T-cell (primary cell): ENCODE data around the gene ARHGAP21. TPM values are rescaled to one million over a fixed set of nuclear protein-coding genes. Genes with fewer than 3 reads are reported as not detected.
A peak's percentile ranks its signal among the peaks of the same experiment; 100 is the strongest.
"Not testable (repeated sequence)": the region's sequence is repeated elsewhere in the genome, so short reads cannot be mapped to it uniquely, and the experiment has no call there.

Experiments used
- ATAC-seq, 4 experiments: fragments of 200-7000 bp in 3 of 4; fragments of 150-1000 bp in 1 of 4; cut with Tn5 transposase; replicated peaks in 1 of 4; 1 replicate in 3 of 4; 2 replicates in 1 of 4; pipeline ENCODE4 v1.10.0; 2021; ENCODE audit warnings: moderate library complexity in 3 of 4, mild to moderate bottlenecking in 2 of 4, moderate number of reproducible peaks in 1 of 4
- CTCF ChIA-PET, 2 donors: fragments of 300-600 bp; sonication (Branson Sonifier 250); formaldehyde crosslinking; loops; one replicate each; lab custom pipeline; 2022; ENCODE audit warnings: antibody characterized with exemption in 2 of 2; lab: Charles Lee
- POLR2A ChIA-PET, 2 donors: fragments of 300-600 bp; sonication (Branson Sonifier 250); formaldehyde crosslinking; loops; one replicate each; lab custom pipeline; 2022; ENCODE audit warnings: antibody characterized with exemption in 2 of 2; lab: Charles Lee
- DNase-seq, 35 experiments: peaks; one replicate each; pipeline versions ENCODE4 v3.0.0 to v3.0.0-alpha.2; 2013 to 2023
- H3K27ac ChIP-seq: one replicate; pipeline ENCODE4 v1.5.1; 2013; ENCODE audit warnings: low read length
- H3K27me3 ChIP-seq, 2 experiments: replicated peaks in 1 of 2; 1 replicate in 1 of 2; 2 replicates in 1 of 2; pipeline versions ENCODE4 v1.6.1 to v1.7.0; 2013; ENCODE audit warnings: low read length in 1 of 2, mixed read lengths in 1 of 2; ENCODE audit not compliant: control insufficient read depth in 2 of 2, insufficient read depth in 2 of 2; ENCODE audit errors: extremely low read depth in 1 of 2
- H3K36me3 ChIP-seq, 2 donors: 1 replicate in 1 of 2; 2 replicates in 1 of 2; pipeline versions ENCODE4 v1.6.1 to v1.7.0; 2013; ENCODE audit warnings: low read length in 1 of 2; ENCODE audit not compliant: control insufficient read depth in 2 of 2, insufficient read depth in 1 of 2; ENCODE audit errors: extremely low read depth in 1 of 2
- H3K4me1 ChIP-seq, 2 experiments: 1 replicate in 1 of 2; 2 replicates in 1 of 2; pipeline versions ENCODE4 v1.6.1 to v1.7.0; 2013; ENCODE audit warnings: low read length in 2 of 2, mixed read lengths in 1 of 2; ENCODE audit not compliant: insufficient read depth in 2 of 2, control insufficient read depth in 1 of 2; ENCODE audit errors: extremely low read depth in 1 of 2
- H3K4me3 ChIP-seq, 2 donors: 1 replicate in 1 of 2; 2 replicates in 1 of 2; pipeline versions ENCODE4 v1.5.1 to v1.7.0; 2013; ENCODE audit warnings: mild to moderate bottlenecking in 2 of 2, low read length in 1 of 2, moderate library complexity in 1 of 2; ENCODE audit not compliant: control insufficient read depth in 1 of 2; ENCODE audit errors: extremely low read depth in 1 of 2
- H3K9me3 ChIP-seq: 2 replicates; pipeline ENCODE4 v1.7.0; 2013
- H3K27ac Mint-ChIP-seq, 2 donors: one replicate each; pipeline ENCODE4 v1.8.0; 2020 to 2021; ENCODE audit warnings: mild to moderate bottlenecking in 2 of 2, mixed read lengths in 2 of 2
- H3K27me3 Mint-ChIP-seq, 2 donors: one replicate each; pipeline ENCODE4 v1.8.0; 2021 to 2022; ENCODE audit warnings: mixed read lengths in 2 of 2
- H3K36me3 Mint-ChIP-seq: one replicate; pipeline ENCODE4 v1.8.0; 2021; ENCODE audit warnings: mixed read lengths
- H3K4me1 Mint-ChIP-seq, 3 donors: one replicate each; pipeline ENCODE4 v1.8.0; 2020 to 2022; ENCODE audit warnings: mixed read lengths in 3 of 3, mild to moderate bottlenecking in 1 of 3
- H3K4me3 Mint-ChIP-seq, 3 donors: one replicate each; pipeline ENCODE4 v1.8.0; 2020 to 2022; ENCODE audit warnings: mild to moderate bottlenecking in 3 of 3, mixed read lengths in 3 of 3, moderate library complexity in 3 of 3
- H3K9me3 Mint-ChIP-seq, 3 donors: one replicate each; pipeline ENCODE4 v1.8.0; 2020 to 2022; ENCODE audit warnings: mixed read lengths in 3 of 3
- WGBS: methylation state at CpG from one replicate; pipeline ENCODE4 v1.1.5; 2013; ENCODE audit warnings: missing lambda C conversion rate; ENCODE audit not compliant: insufficient coverage; 5-methylcytosine and 5-hydroxymethylcytosine counted together
- total RNA-seq, 35 experiments: library from RNA in 6 of 35; stranded (reverse) in 6 of 35; fragments of 120-200 nt in 1 of 35; gene quantifications; one replicate each; pipeline versions ENCODE4 v1.2.1 to v1.2.4 and lab custom pipeline; 2013 to 2026

ARHGAP21 gene
- total RNA-seq, 5 donors from 2014 or later (not counting 1 experiment from before 2014, with no cell fraction given), result 19.1 to 45.8 (median 26.1) TPM

GRCh38 chr10:24726626-24727025, 2.9 kb upstream of the ARHGAP21 start:
- H3K4me3 Mint-ChIP-seq, result no peak overlapping the region

GRCh38 chr10:24726029-24726428, 2.3 kb upstream of the ARHGAP21 start:
- not testable (repeated sequence) for H3K27ac Mint-ChIP-seq

More at GRCh38 chr10:24726626-24727025, 2.9 kb upstream of the ARHGAP21 start:
- 100% methylated on average over 2 of the region's 5 CpGs for WGBS
- no peak overlapping the region for H3K4me3 ChIP-seq
- H3K27ac ChIP-seq, result no peak overlapping the region
- no peaks in the 10 kb centered on the region for H3K27me3 ChIP-seq
- Mint-ChIP-seq H3K9me3 (no peaks in the 10 kb centered on the region), H3K4me1 (peaks cover 0 to 10% (median 8%) of the 10 kb centered on the region in 3 donors), H3K27me3 (no peaks in the 10 kb centered on the region), H3K36me3 (no peaks in the 10 kb centered on the region), H3K27ac (no peak overlapping the region)
- ChIA-PET CTCF (interaction anchor here in 1 of 2 donors (0.6 kb wide), 1 partner anchor 27 kb away, joined by 3 read pairs; no protein-coding TSS in a partner anchor), POLR2A (no interaction called here)
- DNase-seq (no peak), ATAC-seq (no peak)
- H3K9me3 ChIP-seq, result no peaks in the 10 kb centered on the region
- no peaks in the 10 kb centered on the region for H3K36me3 ChIP-seq
- peaks cover 2 to 19% of the 10 kb centered on the region in 2 experiments for H3K4me1 ChIP-seq

GRCh38 chr10:24724381-24725228, 918 bp upstream of the ARHGAP21 start:
- peak overlapping the region; percentile 86 to 93 (median 88) for H3K4me3 Mint-ChIP-seq
- 0% methylated on average over 30 of the region's 52 CpGs for WGBS
- Histone ChIP-seq H3K27ac (peak overlapping the region; percentile 44), H3K36me3 (no peaks in the 10 kb centered on the region), H3K9me3 (no peaks in the 10 kb centered on the region), H3K4me3 (peak overlapping the region; percentile 75 to 91), H3K27me3 (no peaks in the 10 kb centered on the region), H3K4me1 (peaks cover 6 to 26% of the 10 kb centered on the region in 2 experiments)
- DNase-seq, result peak; percentile 86 to 97 (median 93)
- peaks cover 0 to 25% (median 23%) of the 10 kb centered on the region in 3 donors for H3K4me1 Mint-ChIP-seq
- peak overlapping the region; percentile 82 to 86 for H3K27ac Mint-ChIP-seq
- no peaks in the 10 kb centered on the region for H3K36me3 Mint-ChIP-seq
- peak; percentile 88 to 91 (median 89) for ATAC-seq
- no peaks in the 10 kb centered on the region for H3K27me3 Mint-ChIP-seq
- CTCF ChIA-PET, result interaction anchor here in 1 of 2 donors (1.8 kb wide), 1 partner anchor 106 kb away, joined by 5 read pairs; no protein-coding TSS in a partner anchor
- no peaks in the 10 kb centered on the region for H3K9me3 Mint-ChIP-seq
- POLR2A ChIA-PET, result interaction anchor here in 1 of 2 donors (0.6 kb wide), 1 partner anchor 128 kb away, joined by 4 read pairs; no protein-coding TSS in a partner anchor

More at GRCh38 chr10:24726029-24726428, 2.3 kb upstream of the ARHGAP21 start:
- H3K4me3 Mint-ChIP-seq, H3K36me3 ChIP-seq, DNase-seq, H3K4me3 ChIP-seq, H3K27me3 ChIP-seq, H3K9me3 Mint-ChIP-seq, H3K27me3 Mint-ChIP-seq, POLR2A ChIA-PET, H3K36me3 Mint-ChIP-seq, H3K9me3 ChIP-seq, H3K27ac ChIP-seq, ATAC-seq: not testable (repeated sequence)
- 98% methylated on average over 4 of the region's 5 CpGs for WGBS
- CTCF ChIA-PET, result interaction anchor here in 1 of 2 donors (0.6 kb wide), 1 partner anchor 28 kb away, joined by 3 read pairs; no protein-coding TSS in a partner anchor
- peaks cover 2 to 25% of the 10 kb centered on the region in 2 experiments for H3K4me1 ChIP-seq
- H3K4me1 Mint-ChIP-seq, result peaks cover 0 to 15% (median 13%) of the 10 kb centered on the region in 3 donors

- ChIA-PET POLR2A (interaction anchor here in 1 of 2 donors (0.5 kb wide), 1 partner anchor 101 kb away, joined by 4 read pairs; no protein-coding TSS in a partner anchor), CTCF (interaction anchor here (0.7 to 1.8 kb wide), 2 partner anchors 105 to 198 kb away, joined by 3 to 5 read pairs; no protein-coding TSS in a partner anchor)
- H3K27me3 ChIP-seq, result no peaks in the 10 kb centered on the region
- H3K4me1 ChIP-seq, result peaks cover 7 to 26% of the 10 kb centered on the region in 2 experiments
- H3K4me3 ChIP-seq, result peak overlapping the region; percentile 75 to 91
- no peaks in the 10 kb centered on the region for H3K9me3 Mint-ChIP-seq
- no peaks in the 10 kb centered on the region for H3K27me3 Mint-ChIP-seq
- no peaks in the 10 kb centered on the region for H3K36me3 ChIP-seq
- DNase-seq, result peak in 12 of 35 experiments; percentile 5 to 49 (median 12)
- ATAC-seq, result peak in 3 of 4 experiments; percentile 6 to 8 (median 7)
- H3K4me3 Mint-ChIP-seq, result peak overlapping the region; percentile 44 to 86 (median 65)
- no peaks in the 10 kb centered on the region for H3K36me3 Mint-ChIP-seq
- under 1% methylated on average over 65 of the region's 70 CpGs for WGBS
- H3K27ac ChIP-seq, result no peak overlapping the region
- no peaks in the 10 kb centered on the region for H3K9me3 ChIP-seq
- peaks cover 0 to 30% (median 23%) of the 10 kb centered on the region in 3 donors for H3K4me1 Mint-ChIP-seq
- no peak overlapping the region for H3K27ac Mint-ChIP-seq
Observed at GRCh38 chr10:24723386-24723787, 300 bp downstream of the ARHGAP21 start.

GRCh38 chr10:24722676-24723385, 856 bp downstream of the ARHGAP21 start:
- H3K27me3 Mint-ChIP-seq, result no peaks in the 10 kb centered on the region
- peaks cover 0 to 30% (median 23%) of the 10 kb centered on the region in 3 donors for H3K4me1 Mint-ChIP-seq
- CTCF ChIA-PET, result interaction anchor here (0.7 to 1.8 kb wide), 2 partner anchors 105 to 199 kb away, joined by 3 to 5 read pairs; no protein-coding TSS in a partner anchor
- peak; percentile 15 to 28 (median 21) for ATAC-seq
- POLR2A ChIA-PET, result interaction anchor here (0.5 to 0.6 kb wide), 3 partner anchors 15 to 101 kb away, joined by 3 to 4 read pairs (median 4); no protein-coding TSS in a partner anchor
- Histone ChIP-seq H3K36me3 (no peaks in the 10 kb centered on the region), H3K9me3 (no peaks in the 10 kb centered on the region), H3K27me3 (no peaks in the 10 kb centered on the region), H3K27ac (no peak overlapping the region), H3K4me3 (peak overlapping the region; percentile 76 to 79), H3K4me1 (peaks cover 7 to 26% of the 10 kb centered on the region in 2 experiments)
- peak overlapping the region; percentile 68 to 75 for H3K27ac Mint-ChIP-seq
- peak in 34 of 35 experiments; percentile 11 to 65 (median 33) for DNase-seq
- H3K36me3 Mint-ChIP-seq, result no peaks in the 10 kb centered on the region
- WGBS, result under 1% methylated on average over 79 of the region's 84 CpGs
- H3K9me3 Mint-ChIP-seq, result no peaks in the 10 kb centered on the region
- H3K4me3 Mint-ChIP-seq, result peak overlapping the region; percentile 84 to 91 (median 86)
